HEK293 (cell line): Measurements from ENCODE around the gene NDRG4.

Source experiments
- GLI2 ChIP-seq: fragments of 450-650 bp; formaldehyde crosslinking; IDR thresholded peaks from 2 replicates; pipeline ENCODE4; 2017; ENCODE audit warnings: missing biosample characterization, missing genetic modification characterization, low read depth, borderline replicate concordance
- GLIS1 ChIP-seq: fragments of 450-650 bp; formaldehyde crosslinking; IDR thresholded peaks from 2 replicates; pipeline ENCODE4 v1.5.1; 2016; ENCODE audit warnings: missing biosample characterization, missing genetic modification characterization
- SETDB1 ChIP-seq: IDR thresholded peaks from one replicate; pipeline ENCODE4 v1.6.1; 2017; ENCODE audit warnings: mild to moderate bottlenecking, low read length, moderate library complexity, mixed read lengths; ENCODE audit not compliant: insufficient read length
- SP7 ChIP-seq: fragments of 450-650 bp; formaldehyde crosslinking; IDR thresholded peaks from 2 replicates; pipeline ENCODE4 v1.5.1; 2016; ENCODE audit warnings: missing biosample characterization, missing genetic modification characterization
- ZNF138 ChIP-seq: fragments of 450-650 bp; formaldehyde crosslinking; IDR thresholded peaks from 2 replicates; pipeline ENCODE4 v1.5.1; 2016; ENCODE audit warnings: missing biosample characterization, missing genetic modification characterization, borderline replicate concordance
- ZNF24 ChIP-seq: fragments of 450-650 bp; formaldehyde crosslinking; IDR thresholded peaks from 2 replicates; pipeline ENCODE4 v1.5.1; 2016; ENCODE audit warnings: missing biosample characterization, missing genetic modification characterization
- ZNF266 ChIP-seq: fragments of 450-650 bp; formaldehyde crosslinking; IDR thresholded peaks from 2 replicates; pipeline ENCODE4 v1.5.1; 2016; ENCODE audit warnings: missing biosample characterization, missing genetic modification characterization, low read depth
- ZNF335 ChIP-seq: fragments of 450-650 bp; formaldehyde crosslinking; conservative IDR thresholded peaks from 2 replicates; pipeline ENCODE4 v1.5.1; 2016; ENCODE audit warnings: missing biosample characterization, missing genetic modification characterization
- ZNF366 ChIP-seq: fragments of 450-650 bp; formaldehyde crosslinking; conservative IDR thresholded peaks from 2 replicates; pipeline ENCODE4 v1.5.1; 2016; ENCODE audit warnings: missing biosample characterization, missing genetic modification characterization
- ZNF394 ChIP-seq: fragments of 450-650 bp; formaldehyde crosslinking; IDR thresholded peaks from 2 replicates; pipeline ENCODE4 v1.5.1; 2016; ENCODE audit warnings: missing biosample characterization, missing genetic modification characterization, mild to moderate bottlenecking, moderate library complexity, borderline replicate concordance
- ZNF426 ChIP-seq: fragments of 450-650 bp; formaldehyde crosslinking; IDR thresholded peaks from 2 replicates; pipeline ENCODE4 v1.5.1; 2017; ENCODE audit warnings: missing biosample characterization, missing genetic modification characterization, mild to moderate bottlenecking, inconsistent platforms, moderate library complexity
- ZNF433 ChIP-seq: fragments of 450-650 bp; formaldehyde crosslinking; IDR thresholded peaks from 2 replicates; pipeline ENCODE4 v1.5.1; 2016; ENCODE audit warnings: missing biosample characterization, missing genetic modification characterization, low read depth
- ZNF549 ChIP-seq: fragments of 450-650 bp; IDR thresholded peaks from 2 replicates; pipeline ENCODE4 v1.5.1; 2018; ENCODE audit warnings: missing biosample characterization, missing genetic modification characterization, mild to moderate bottlenecking, inconsistent platforms, moderate library complexity
- ZNF560 ChIP-seq: fragments of 450-650 bp; formaldehyde crosslinking; IDR thresholded peaks from 2 replicates; pipeline ENCODE4 v1.5.1; 2017; ENCODE audit warnings: missing biosample characterization, missing genetic modification characterization, borderline replicate concordance
- ZNF610 ChIP-seq: fragments of 450-650 bp; formaldehyde crosslinking; IDR thresholded peaks from 2 replicates; pipeline ENCODE4 v1.5.1; 2016; ENCODE audit warnings: missing biosample characterization, missing genetic modification characterization, borderline replicate concordance
- ZNF623 ChIP-seq: fragments of 450-650 bp; formaldehyde crosslinking; IDR thresholded peaks from 2 replicates; pipeline ENCODE4 v1.5.1; 2016; ENCODE audit warnings: missing biosample characterization, missing genetic modification characterization
- ZNF677 ChIP-seq: fragments of 450-650 bp; IDR thresholded peaks from 2 replicates; pipeline ENCODE4 v1.5.0; 2018; ENCODE audit warnings: missing biosample characterization, mild to moderate bottlenecking, missing genetic modification characterization, moderate library complexity
- ZXDB ChIP-seq: fragments of 450-650 bp; formaldehyde crosslinking; IDR thresholded peaks from 2 replicates; pipeline ENCODE4 v1.5.1; 2016; ENCODE audit warnings: missing biosample characterization, missing genetic modification characterization
- TF ChIP-seq, protein P1 (sequence below): fragments of 450-650 bp; formaldehyde crosslinking; conservative IDR thresholded peaks from 2 replicates; pipeline ENCODE4 v1.5.1; 2016; ENCODE audit warnings: low read depth, missing biosample characterization, missing genetic modification characterization
- TF ChIP-seq, protein P2 (sequence below): fragments of 450-650 bp; formaldehyde crosslinking; IDR thresholded peaks from 2 replicates; pipeline ENCODE4; 2016; ENCODE audit warnings: missing biosample characterization, missing genetic modification characterization
- TF ChIP-seq, protein P3 (sequence below): fragments of 450-650 bp; formaldehyde crosslinking; IDR thresholded peaks from 2 replicates; pipeline ENCODE4 v1.5.1; 2016; ENCODE audit warnings: missing biosample characterization, missing genetic modification characterization
- TF ChIP-seq, protein P4 (sequence below): fragments of 450-650 bp; formaldehyde crosslinking; IDR thresholded peaks from 2 replicates; pipeline ENCODE4 v1.5.1; 2016; ENCODE audit warnings: missing biosample characterization, missing genetic modification characterization
- TF ChIP-seq, protein P5 (sequence below): fragments of 450-650 bp; formaldehyde crosslinking; IDR thresholded peaks from 2 replicates; pipeline ENCODE4 v1.5.1; 2016; ENCODE audit warnings: missing biosample characterization, missing genetic modification characterization
- TF ChIP-seq, protein P6 (sequence below): fragments of 450-650 bp; formaldehyde crosslinking; IDR thresholded peaks from 2 replicates; pipeline ENCODE4 v1.5.1; 2017; ENCODE audit warnings: missing biosample characterization, missing genetic modification characterization

The NDRG4 gene

DNA sequence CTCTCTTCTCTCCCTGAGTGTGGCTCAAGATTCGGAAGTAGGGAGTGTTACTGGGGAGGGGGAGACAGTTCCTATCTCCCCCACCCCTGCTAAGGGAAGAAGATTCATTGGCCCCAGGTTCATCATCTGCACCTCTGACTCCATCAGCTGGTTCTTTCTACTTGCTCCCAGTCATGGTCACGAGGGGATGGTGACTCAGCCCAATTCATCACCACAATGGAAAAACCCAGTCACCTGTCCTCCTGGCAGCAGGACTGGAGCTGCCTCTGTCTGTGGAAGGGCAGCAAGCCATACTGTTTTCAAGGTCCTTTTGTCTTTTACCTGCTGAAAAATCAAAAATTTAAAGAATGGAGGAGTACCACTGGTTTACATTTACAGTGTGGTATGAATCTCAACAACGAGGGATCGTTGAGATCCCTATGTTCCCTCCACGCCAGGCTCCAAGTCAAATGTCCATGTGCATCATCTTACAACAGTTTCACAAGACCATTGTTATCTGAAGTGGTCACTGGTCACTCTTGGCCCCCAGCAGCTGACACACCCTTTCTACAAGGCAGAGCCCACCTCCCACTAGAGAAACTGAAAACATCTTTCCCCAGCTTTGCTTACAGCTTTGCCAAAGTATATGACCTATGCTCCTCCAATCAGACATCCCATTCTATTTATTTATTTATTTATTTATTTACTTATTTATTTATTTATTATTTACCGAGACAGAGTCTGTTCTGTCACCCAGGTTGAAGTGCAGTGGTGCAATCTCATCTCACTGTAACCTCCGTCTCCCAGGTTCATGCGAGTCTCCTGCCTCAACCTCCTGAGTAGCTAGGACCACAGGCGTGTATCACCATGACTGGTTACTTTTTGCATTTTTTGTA is 40.4 kb upstream of the NDRG4 start (continued):
- TF ChIP-seq, protein P1, sequence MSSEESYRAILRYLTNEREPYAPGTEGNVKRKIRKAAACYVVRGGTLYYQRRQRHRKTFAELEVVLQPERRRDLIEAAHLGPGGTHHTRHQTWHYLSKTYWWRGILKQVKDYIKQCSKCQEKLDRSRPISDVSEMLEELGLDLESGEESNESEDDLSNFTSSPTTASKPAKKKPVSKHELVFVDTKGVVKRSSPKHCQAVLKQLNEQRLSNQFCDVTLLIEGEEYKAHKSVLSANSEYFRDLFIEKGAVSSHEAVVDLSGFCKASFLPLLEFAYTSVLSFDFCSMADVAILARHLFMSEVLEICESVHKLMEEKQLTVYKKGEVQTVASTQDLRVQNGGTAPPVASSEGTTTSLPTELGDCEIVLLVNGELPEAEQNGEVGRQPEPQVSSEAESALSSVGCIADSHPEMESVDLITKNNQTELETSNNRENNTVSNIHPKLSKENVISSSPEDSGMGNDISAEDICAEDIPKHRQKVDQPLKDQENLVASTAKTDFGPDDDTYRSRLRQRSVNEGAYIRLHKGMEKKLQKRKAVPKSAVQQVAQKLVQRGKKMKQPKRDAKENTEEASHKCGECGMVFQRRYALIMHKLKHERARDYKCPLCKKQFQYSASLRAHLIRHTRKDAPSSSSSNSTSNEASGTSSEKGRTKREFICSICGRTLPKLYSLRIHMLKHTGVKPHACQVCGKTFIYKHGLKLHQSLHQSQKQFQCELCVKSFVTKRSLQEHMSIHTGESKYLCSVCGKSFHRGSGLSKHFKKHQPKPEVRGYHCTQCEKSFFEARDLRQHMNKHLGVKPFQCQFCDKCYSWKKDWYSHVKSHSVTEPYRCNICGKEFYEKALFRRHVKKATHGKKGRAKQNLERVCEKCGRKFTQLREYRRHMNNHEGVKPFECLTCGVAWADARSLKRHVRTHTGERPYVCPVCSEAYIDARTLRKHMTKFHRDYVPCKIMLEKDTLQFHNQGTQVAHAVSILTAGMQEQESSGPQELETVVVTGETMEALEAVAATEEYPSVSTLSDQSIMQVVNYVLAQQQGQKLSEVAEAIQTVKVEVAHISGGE (tag by site-specific recombination): peak; percentile 63
- TF ChIP-seq, protein P2, sequence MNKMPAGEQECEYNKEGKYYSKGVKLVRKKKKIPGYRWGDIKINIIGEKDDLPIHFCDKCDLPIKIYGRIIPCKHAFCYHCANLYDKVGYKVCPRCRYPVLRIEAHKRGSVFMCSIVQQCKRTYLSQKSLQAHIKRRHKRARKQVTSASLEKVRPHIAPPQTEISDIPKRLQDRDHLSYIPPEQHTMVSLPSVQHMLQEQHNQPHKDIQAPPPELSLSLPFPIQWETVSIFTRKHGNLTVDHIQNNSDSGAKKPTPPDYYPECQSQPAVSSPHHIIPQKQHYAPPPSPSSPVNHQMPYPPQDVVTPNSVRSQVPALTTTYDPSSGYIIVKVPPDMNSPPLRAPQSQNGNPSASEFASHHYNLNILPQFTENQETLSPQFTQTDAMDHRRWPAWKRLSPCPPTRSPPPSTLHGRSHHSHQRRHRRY (tag by site-specific recombination): no peak
- TF ChIP-seq SETDB1 (no peak), GLI2 (tag by site-specific recombination) (peak; percentile 21; the same call in 1 of the 2 replicates), ZNF549 (no peak), ZNF610 (no peak), ZNF677 (tag by site-specific recombination) (no peak), ZNF394 (peak; percentile 95), ZXDB (tag by site-specific recombination) (0 out of 2 replicates have a peak, but pooled peaks have one; percentile 23), SP7 (tag by site-specific recombination) (peak; percentile 76), ZNF335 (tag by site-specific recombination) (0 out of 2 replicates have a peak, but pooled peaks have one; percentile 23), ZNF24 (tag by site-specific recombination) (no peak), ZNF138 (tag by site-specific recombination) (0 out of 2 replicates have a peak, but pooled peaks have one; percentile 17), ZNF560 (tag by site-specific recombination) (0 out of 2 replicates have a peak, but pooled peaks have one; percentile 56), ZNF266 (peak; percentile 82), GLIS1 (no peak), ZNF426 (tag by site-specific recombination) (peak; percentile 65), ZNF623 (peak; percentile 69), ZNF433 (tag by site-specific recombination) (0 out of 2 replicates have a peak, but pooled peaks have one; percentile 16), ZNF366 (tag by site-specific recombination) (peak; percentile 64)
- TF ChIP-seq, protein P3, sequence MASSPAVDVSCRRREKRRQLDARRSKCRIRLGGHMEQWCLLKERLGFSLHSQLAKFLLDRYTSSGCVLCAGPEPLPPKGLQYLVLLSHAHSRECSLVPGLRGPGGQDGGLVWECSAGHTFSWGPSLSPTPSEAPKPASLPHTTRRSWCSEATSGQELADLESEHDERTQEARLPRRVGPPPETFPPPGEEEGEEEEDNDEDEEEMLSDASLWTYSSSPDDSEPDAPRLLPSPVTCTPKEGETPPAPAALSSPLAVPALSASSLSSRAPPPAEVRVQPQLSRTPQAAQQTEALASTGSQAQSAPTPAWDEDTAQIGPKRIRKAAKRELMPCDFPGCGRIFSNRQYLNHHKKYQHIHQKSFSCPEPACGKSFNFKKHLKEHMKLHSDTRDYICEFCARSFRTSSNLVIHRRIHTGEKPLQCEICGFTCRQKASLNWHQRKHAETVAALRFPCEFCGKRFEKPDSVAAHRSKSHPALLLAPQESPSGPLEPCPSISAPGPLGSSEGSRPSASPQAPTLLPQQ (tag by site-specific recombination): peak; percentile 41; the same call in 1 of the 2 replicates
- TF ChIP-seq, protein P4, sequence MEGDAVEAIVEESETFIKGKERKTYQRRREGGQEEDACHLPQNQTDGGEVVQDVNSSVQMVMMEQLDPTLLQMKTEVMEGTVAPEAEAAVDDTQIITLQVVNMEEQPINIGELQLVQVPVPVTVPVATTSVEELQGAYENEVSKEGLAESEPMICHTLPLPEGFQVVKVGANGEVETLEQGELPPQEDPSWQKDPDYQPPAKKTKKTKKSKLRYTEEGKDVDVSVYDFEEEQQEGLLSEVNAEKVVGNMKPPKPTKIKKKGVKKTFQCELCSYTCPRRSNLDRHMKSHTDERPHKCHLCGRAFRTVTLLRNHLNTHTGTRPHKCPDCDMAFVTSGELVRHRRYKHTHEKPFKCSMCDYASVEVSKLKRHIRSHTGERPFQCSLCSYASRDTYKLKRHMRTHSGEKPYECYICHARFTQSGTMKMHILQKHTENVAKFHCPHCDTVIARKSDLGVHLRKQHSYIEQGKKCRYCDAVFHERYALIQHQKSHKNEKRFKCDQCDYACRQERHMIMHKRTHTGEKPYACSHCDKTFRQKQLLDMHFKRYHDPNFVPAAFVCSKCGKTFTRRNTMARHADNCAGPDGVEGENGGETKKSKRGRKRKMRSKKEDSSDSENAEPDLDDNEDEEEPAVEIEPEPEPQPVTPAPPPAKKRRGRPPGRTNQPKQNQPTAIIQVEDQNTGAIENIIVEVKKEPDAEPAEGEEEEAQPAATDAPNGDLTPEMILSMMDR (tag by site-specific recombination): no peak
- TF ChIP-seq, protein P5, sequence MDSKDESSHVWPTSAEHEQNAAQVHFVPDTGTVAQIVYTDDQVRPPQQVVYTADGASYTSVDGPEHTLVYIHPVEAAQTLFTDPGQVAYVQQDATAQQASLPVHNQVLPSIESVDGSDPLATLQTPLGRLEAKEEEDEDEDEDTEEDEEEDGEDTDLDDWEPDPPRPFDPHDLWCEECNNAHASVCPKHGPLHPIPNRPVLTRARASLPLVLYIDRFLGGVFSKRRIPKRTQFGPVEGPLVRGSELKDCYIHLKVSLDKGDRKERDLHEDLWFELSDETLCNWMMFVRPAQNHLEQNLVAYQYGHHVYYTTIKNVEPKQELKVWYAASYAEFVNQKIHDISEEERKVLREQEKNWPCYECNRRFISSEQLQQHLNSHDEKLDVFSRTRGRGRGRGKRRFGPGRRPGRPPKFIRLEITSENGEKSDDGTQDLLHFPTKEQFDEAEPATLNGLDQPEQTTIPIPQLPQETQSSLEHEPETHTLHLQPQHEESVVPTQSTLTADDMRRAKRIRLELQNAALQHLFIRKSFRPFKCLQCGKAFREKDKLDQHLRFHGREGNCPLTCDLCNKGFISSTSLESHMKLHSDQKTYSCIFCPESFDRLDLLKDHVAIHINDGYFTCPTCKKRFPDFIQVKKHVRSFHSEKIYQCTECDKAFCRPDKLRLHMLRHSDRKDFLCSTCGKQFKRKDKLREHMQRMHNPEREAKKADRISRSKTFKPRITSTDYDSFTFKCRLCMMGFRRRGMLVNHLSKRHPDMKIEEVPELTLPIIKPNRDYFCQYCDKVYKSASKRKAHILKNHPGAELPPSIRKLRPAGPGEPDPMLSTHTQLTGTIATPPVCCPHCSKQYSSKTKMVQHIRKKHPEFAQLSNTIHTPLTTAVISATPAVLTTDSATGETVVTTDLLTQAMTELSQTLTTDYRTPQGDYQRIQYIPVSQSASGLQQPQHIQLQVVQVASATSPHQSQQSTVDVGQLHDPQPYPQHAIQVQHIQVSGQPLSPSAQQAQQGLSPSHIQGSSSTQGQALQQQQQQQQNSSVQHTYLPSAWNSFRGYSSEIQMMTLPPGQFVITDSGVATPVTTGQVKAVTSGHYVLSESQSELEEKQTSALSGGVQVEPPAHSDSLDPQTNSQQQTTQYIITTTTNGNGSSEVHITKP (tag by site-specific recombination): peak; percentile 66
- TF ChIP-seq, protein P6, sequence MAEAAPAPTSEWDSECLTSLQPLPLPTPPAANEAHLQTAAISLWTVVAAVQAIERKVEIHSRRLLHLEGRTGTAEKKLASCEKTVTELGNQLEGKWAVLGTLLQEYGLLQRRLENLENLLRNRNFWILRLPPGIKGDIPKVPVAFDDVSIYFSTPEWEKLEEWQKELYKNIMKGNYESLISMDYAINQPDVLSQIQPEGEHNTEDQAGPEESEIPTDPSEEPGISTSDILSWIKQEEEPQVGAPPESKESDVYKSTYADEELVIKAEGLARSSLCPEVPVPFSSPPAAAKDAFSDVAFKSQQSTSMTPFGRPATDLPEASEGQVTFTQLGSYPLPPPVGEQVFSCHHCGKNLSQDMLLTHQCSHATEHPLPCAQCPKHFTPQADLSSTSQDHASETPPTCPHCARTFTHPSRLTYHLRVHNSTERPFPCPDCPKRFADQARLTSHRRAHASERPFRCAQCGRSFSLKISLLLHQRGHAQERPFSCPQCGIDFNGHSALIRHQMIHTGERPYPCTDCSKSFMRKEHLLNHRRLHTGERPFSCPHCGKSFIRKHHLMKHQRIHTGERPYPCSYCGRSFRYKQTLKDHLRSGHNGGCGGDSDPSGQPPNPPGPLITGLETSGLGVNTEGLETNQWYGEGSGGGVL: peak; percentile 73
